Hepatocyte (in vitro differentiated cells): ENCODE measurements around the gene ZFHX3. TPM values are rescaled to one million over a fixed set of nuclear protein-coding genes. Genes with fewer than 3 reads are reported as not detected.

Source experiments
- DNase-seq: peaks from one replicate; pipeline ENCODE4 v3.0.0-alpha.2; 2016; ENCODE audit warnings: low spot score
- H2AFZ ChIP-seq: fragments of 200-600 bp; sonication (generic); 2 replicates; pipeline ENCODE4 v1.6.0; 2016; ENCODE audit warnings: antibody characterized with exemption, mild to moderate bottlenecking
- H3K27ac ChIP-seq: fragments of 200-600 bp; sonication (generic); 2 replicates; pipeline ENCODE4 v1.5.1; 2016; ENCODE audit warnings: mild to moderate bottlenecking
- H3K27me3 ChIP-seq: fragments of 200-600 bp; sonication (generic); 2 replicates; pipeline ENCODE4 v1.6.1; 2016
- H3K36me3 ChIP-seq: fragments of 200-600 bp; sonication (generic); replicated peaks from 2 replicates; pipeline ENCODE4 v1.5.1; 2016; ENCODE audit warnings: low read depth; ENCODE audit not compliant: insufficient read depth
- H3K4me1 ChIP-seq: fragments of 200-600 bp; sonication (generic); 2 replicates; pipeline ENCODE4 v1.5.1; 2016; ENCODE audit warnings: mild to moderate bottlenecking, moderate library complexity; ENCODE audit not compliant: insufficient read depth
- H3K4me2 ChIP-seq: fragments of 200-600 bp; sonication (generic); 2 replicates; pipeline ENCODE4 v1.6.0; 2016
- H3K4me3 ChIP-seq: fragments of 200-600 bp; sonication (generic); 2 replicates; pipeline ENCODE4 v1.5.1; 2016; ENCODE audit warnings: mild to moderate bottlenecking
- H3K79me2 ChIP-seq: fragments of 200-600 bp; sonication (generic); 2 replicates; pipeline ENCODE4 v1.6.0; 2017; ENCODE audit warnings: mild to moderate bottlenecking
- H3K9me2 ChIP-seq: fragments of 200-600 bp; sonication (generic); replicated peaks from 2 replicates; pipeline ENCODE4 v1.6.0; 2017; ENCODE audit warnings: mild to moderate bottlenecking; ENCODE audit not compliant: insufficient read depth
- H3K9me3 ChIP-seq: fragments of 200-600 bp; sonication (generic); 2 replicates; pipeline ENCODE4 v1.5.1; 2016; ENCODE audit warnings: low read depth, mild to moderate bottlenecking
- H4K20me1 ChIP-seq: fragments of 200-600 bp; sonication (generic); 2 replicates; pipeline ENCODE4 v1.6.0; 2016; ENCODE audit warnings: mild to moderate bottlenecking; ENCODE audit not compliant: insufficient read depth, poor library complexity, severe bottlenecking
- EZH2 ChIP-seq: fragments of 200-600 bp; sonication (generic); IDR thresholded peaks from 2 replicates; pipeline ENCODE4 v1.6.1; 2016; ENCODE audit warnings: antibody characterized with exemption, mild to moderate bottlenecking, borderline replicate concordance
- EZH2phosphoT487 ChIP-seq: fragments of 200-600 bp; sonication (generic); IDR thresholded peaks from one replicate; pipeline ENCODE4 v1.6.1; 2018; ENCODE audit warnings: antibody characterized with exemption, mild to moderate bottlenecking, low read depth, moderate library complexity; ENCODE audit not compliant: unreplicated experiment, severe bottlenecking
- WGBS: methylation state at CpG from one replicate; pipeline ENCODE4 v1.1.6; 2016; ENCODE audit warnings: low lambda C conversion rate; ENCODE audit errors: missing lambda C conversion rate; 5-methylcytosine and 5-hydroxymethylcytosine counted together
- polyA plus RNA-seq: library from polyadenylated mRNA; unstranded; fragments of >200 nt; fragmentation: Nextera tagmentation; extraction: Ambion mirVana; gene quantifications from 2 replicates; pipeline ENCODE4 v1.2.1, GENCODE V29; 2016
- total RNA-seq: library from RNA; depleted of rRNA; stranded (reverse); fragments of >200 nt; gene quantifications from 2 replicates; pipeline ENCODE4 v1.2.3, GENCODE V29; 2014
- TF ChIP-seq, protein P1 (sequence below): fragments of 200-600 bp; sonication (generic); IDR thresholded peaks from 2 replicates; pipeline ENCODE4 v1.5.1; 2016; ENCODE audit warnings: antibody characterized with exemption, mild to moderate bottlenecking; ENCODE audit not compliant: poor library complexity

Gene ZFHX3
- total and polyA plus RNA-seq, 2 experiments from 2014 or later, result 6.4 to 11.6 TPM

DNA sequence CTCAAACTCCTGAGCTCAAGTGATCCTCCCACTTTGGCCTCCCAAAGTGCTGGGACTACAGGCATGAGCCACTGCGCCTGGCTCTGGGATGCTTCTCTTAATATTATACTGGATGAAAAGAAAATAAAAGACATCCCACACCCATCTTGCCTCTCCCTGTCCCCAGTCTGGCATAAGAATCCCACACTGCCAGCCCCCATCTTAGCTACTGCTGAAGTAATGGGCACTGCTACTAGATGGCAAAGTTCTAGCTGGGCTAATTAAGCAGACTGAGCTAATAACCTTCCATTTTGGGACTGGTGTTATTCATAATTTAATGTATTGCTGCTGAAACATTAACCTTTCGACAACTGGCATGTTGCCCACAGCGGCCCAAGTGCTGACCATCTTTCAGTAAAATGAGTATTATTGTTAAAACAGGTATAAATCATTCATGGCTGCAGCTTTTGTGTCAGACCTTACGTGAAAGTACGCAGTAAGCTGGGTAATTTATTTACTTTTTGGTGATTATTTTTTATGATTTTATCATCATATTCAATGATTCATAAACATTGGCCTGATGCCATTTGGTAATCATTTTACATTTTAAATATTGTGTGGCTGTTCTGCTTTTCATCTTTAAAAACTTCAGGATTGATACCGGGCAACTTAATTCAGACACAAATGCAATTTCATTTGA lies 47.4 kb upstream of the ZFHX3 start:
- Histone ChIP-seq H3K9me2 (no peaks in the 10 kb centered on the region), H3K4me3 (no peak overlapping the region), H2AFZ (no peak overlapping the region), H3K4me2 (no peak overlapping the region), H3K79me2 (no peaks in the 10 kb centered on the region), H3K36me3 (no peaks in the 10 kb centered on the region), H3K9me3 (no peaks in the 10 kb centered on the region), H3K27ac (no peak overlapping the region), H4K20me1 (no peaks in the 10 kb centered on the region), H3K27me3 (no peaks in the 10 kb centered on the region), H3K4me1 (no peaks in the 10 kb centered on the region)
- 79% methylated on average over 6 of the region's 6 CpGs for whole genome bisulfite sequencing
- TF ChIP-seq, protein P1, sequence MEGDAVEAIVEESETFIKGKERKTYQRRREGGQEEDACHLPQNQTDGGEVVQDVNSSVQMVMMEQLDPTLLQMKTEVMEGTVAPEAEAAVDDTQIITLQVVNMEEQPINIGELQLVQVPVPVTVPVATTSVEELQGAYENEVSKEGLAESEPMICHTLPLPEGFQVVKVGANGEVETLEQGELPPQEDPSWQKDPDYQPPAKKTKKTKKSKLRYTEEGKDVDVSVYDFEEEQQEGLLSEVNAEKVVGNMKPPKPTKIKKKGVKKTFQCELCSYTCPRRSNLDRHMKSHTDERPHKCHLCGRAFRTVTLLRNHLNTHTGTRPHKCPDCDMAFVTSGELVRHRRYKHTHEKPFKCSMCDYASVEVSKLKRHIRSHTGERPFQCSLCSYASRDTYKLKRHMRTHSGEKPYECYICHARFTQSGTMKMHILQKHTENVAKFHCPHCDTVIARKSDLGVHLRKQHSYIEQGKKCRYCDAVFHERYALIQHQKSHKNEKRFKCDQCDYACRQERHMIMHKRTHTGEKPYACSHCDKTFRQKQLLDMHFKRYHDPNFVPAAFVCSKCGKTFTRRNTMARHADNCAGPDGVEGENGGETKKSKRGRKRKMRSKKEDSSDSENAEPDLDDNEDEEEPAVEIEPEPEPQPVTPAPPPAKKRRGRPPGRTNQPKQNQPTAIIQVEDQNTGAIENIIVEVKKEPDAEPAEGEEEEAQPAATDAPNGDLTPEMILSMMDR, result no peak
- TF ChIP-seq EZH2phosphoT487, result no peak
- TF ChIP-seq EZH2, result no peak
- DNase-seq, result no peak

DNA sequence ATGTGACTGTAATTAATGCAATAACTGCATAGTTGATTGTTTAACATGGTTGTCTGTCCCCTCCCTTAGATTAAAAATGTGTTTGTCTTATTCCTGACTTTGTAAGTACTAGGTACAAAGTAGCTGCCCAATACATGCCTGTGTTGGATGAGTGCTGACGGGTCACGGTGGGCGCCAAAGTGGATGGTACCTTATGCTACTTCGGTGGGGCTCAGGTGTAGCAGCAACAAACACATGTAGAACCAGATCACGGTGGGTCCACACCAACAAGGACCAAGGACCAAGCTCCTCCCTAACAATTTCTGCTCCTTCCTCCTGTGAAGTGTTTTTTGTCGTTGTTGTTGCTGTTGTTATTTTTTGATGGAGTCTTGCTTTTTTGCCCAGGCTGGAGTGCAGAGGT lies 46.4 kb upstream of the ZFHX3 start:
- TF ChIP-seq, protein P1, result no peak
- TF ChIP-seq EZH2phosphoT487 (no peak), EZH2 (no peak)
- no peak for DNase-seq
- Histone ChIP-seq H4K20me1 (no peaks in the 10 kb centered on the region), H3K27ac (no peak overlapping the region), H3K4me1 (no peaks in the 10 kb centered on the region), H3K4me2 (no peak overlapping the region), H3K27me3 (no peaks in the 10 kb centered on the region), H3K4me3 (no peak overlapping the region), H3K36me3 (no peaks in the 10 kb centered on the region), H3K9me3 (no peaks in the 10 kb centered on the region), H2AFZ (no peak overlapping the region), H3K9me2 (no peaks in the 10 kb centered on the region), H3K79me2 (no peaks in the 10 kb centered on the region)
- WGBS, result 97% methylated on average over 6 of the region's 6 CpGs

DNA sequence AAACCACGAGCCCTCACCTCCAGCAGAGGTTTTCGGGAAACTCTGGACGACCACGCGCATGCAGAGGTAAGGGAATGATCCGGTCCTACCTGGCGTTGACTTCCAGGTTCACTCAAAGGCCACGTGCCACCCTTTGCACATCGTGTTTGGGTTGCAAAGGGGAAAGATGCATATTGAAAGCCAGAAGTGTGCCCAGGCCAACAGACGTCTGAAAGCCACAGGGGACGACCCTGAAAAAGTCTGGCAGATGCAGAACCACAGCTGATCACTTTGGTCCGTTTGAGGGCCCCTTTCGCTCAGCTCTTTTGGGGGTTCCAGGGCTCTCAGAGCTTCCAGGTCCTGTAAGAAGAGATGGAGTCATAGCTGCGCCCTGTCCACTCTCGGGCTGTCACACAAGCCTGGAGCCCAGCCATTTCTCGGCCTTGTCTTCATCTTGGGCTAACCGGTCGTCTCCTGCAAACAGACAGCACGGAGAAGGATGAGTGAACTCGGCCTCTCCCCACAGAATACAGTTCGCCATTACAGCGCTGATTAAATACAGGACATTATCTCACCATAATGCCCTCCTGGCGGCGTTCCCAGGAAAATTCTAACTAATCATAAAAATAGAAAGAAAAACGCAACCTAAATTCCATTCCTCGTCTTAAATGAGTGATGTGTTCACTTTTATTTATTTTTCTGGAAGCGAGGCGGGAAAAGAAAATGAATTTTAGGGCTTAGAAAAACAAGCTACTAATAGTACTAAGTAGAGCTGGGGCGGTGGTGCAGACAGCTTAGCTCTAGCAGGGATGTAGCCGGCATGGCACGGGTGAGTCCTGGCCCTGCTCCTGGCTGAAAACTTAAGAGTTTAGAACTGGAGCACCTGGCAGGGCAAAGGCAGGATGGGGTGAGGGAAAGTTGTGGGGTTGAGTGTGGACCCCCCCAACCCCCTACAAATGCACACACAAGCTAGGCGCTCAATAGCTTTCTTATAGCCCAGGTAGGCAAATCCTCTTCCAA lies 45.5 kb upstream of the ZFHX3 start:
- H4K20me1 ChIP-seq, result no peaks in the 10 kb centered on the region
- H3K9me2 ChIP-seq, result no peaks in the 10 kb centered on the region
- no peak for TF ChIP-seq EZH2phosphoT487
- TF ChIP-seq, protein P1, result no peak
- no peak for TF ChIP-seq EZH2
- H3K4me1 ChIP-seq, result no peaks in the 10 kb centered on the region
- H3K4me3 ChIP-seq, result no peak overlapping the region
- WGBS, result 87% methylated on average over 32 of the region's 32 CpGs
- no peaks in the 10 kb centered on the region for H3K36me3 ChIP-seq
- H3K27me3 ChIP-seq, result no peaks in the 10 kb centered on the region
- no peak overlapping the region for H3K27ac ChIP-seq
- no peak for DNase-seq
- H2AFZ ChIP-seq, result no peak overlapping the region
- no peak overlapping the region for H3K4me2 ChIP-seq
- no peaks in the 10 kb centered on the region for H3K79me2 ChIP-seq
- H3K9me3 ChIP-seq, result no peaks in the 10 kb centered on the region
